NOMO-1 treated with dmso at 0.1 percent for 144 hours (cell line): ENCODE results near the gene BRSK2.
"Not testable (repeated sequence)": the region's sequence is repeated elsewhere in the genome, so short reads cannot be mapped to it uniquely, and the experiment has no call there.

ENCODE experiments used
- DNase-seq: peaks from one replicate; lab custom pipeline; 2025; ENCODE audit not compliant: unreplicated experiment; lab: John Stamatoyannopoulos, UW

BRSK2 gene

GRCh38 chr11:1389932-1390568 is at the start of gene BRSK2:
Gene BRSK2, plus strand, starts transcription at chr11:1389934. Its CDS starts 351 bp downstream, at chr11:1390285.
- no peak for DNase-seq

GRCh38 chr11:1340111-1340510 is 49.6 kb upstream of the BRSK2 start:
- DNase-seq, result no peak

- DNase-seq, result not testable (repeated sequence)
Observed at GRCh38 chr11:1341226-1341625, 48.5 kb upstream of the BRSK2 start.

- DNase-seq, result no peak
Observed at GRCh38 chr11:1341928-1342524, 47.7 kb upstream of the BRSK2 start.

GRCh38 chr11:1342946-1343345 is 46.8 kb upstream of the BRSK2 start:
- DNase-seq, result no peak

GRCh38 chr11:1343391-1344055 is 46.2 kb upstream of the BRSK2 start:
- no peak for DNase-seq

GRCh38 chr11:1344056-1344635 is 45.6 kb upstream of the BRSK2 start:
- DNase-seq, result no peak

GRCh38 chr11:1345737-1346513 is 43.8 kb upstream of the BRSK2 start:
- DNase-seq, result no peak

GRCh38 chr11:1346669-1347390 is 42.9 kb upstream of the BRSK2 start:
- DNase-seq, result no peak

- not testable (repeated sequence) for DNase-seq
Observed at GRCh38 chr11:1347411-1347999, 42.2 kb upstream of the BRSK2 start.

GRCh38 chr11:1348146-1348795 is 41.5 kb upstream of the BRSK2 start:
- no peak for DNase-seq

- no peak for DNase-seq
Observed at GRCh38 chr11:1348796-1349326, 40.9 kb upstream of the BRSK2 start.

- no peak for DNase-seq
Observed at GRCh38 chr11:1349327-1350041, 40.2 kb upstream of the BRSK2 start.

GRCh38 chr11:1350086-1350725 is 39.5 kb upstream of the BRSK2 start:
- DNase-seq, result no peak

GRCh38 chr11:1351278-1351937 is 38.3 kb upstream of the BRSK2 start:
- no peak for DNase-seq

- DNase-seq, result no peak
Observed at GRCh38 chr11:1352696-1353382, 36.9 kb upstream of the BRSK2 start.
